Nephron progenitor cell (in vitro differentiated cells): ENCODE results near the gene COL5A1.

Source experiments
- DNase-seq: peaks from one replicate; pipeline ENCODE4 v3.0.0; 2021
- H3K27ac Mint-ChIP-seq: 2 replicates; pipeline ENCODE4 v1.8.0; 2021; ENCODE audit warnings: mild to moderate bottlenecking, moderate library complexity, mixed read lengths
- H3K27me3 Mint-ChIP-seq: 2 replicates; pipeline ENCODE4 v1.8.0; 2021; ENCODE audit warnings: mild to moderate bottlenecking, low read depth, mixed read lengths; ENCODE audit not compliant: poor library complexity
- H3K36me3 Mint-ChIP-seq: 2 replicates; pipeline ENCODE4 v1.8.0; 2021; ENCODE audit warnings: low read depth, mixed read lengths
- H3K4me1 Mint-ChIP-seq: 2 replicates; pipeline ENCODE4 v1.8.0; 2021; ENCODE audit warnings: mixed read lengths
- H3K4me3 Mint-ChIP-seq: 2 replicates; pipeline ENCODE4 v1.8.0; 2021; ENCODE audit warnings: mild to moderate bottlenecking, moderate library complexity, mixed read lengths
- H3K9me3 Mint-ChIP-seq: 2 replicates; pipeline ENCODE4 v1.8.0; 2021; ENCODE audit warnings: mild to moderate bottlenecking, moderate library complexity, mixed read lengths
- CTCF ChIP-seq: fragments of 200-600 bp; sonication (generic); IDR thresholded peaks from 2 replicates; pipeline ENCODE4 v1.5.0; 2021; ENCODE audit warnings: antibody characterized with exemption

Gene COL5A1

GRCh38 chr9:134748591-134748990 lies 107.0 kb downstream of the COL5A1 start:
- peaks cover 19% of the 10 kb centered on the region for H3K36me3 Mint-ChIP-seq
- no peak overlapping the region for H3K27ac Mint-ChIP-seq
- no peak overlapping the region for H3K4me3 Mint-ChIP-seq
- H3K4me1 Mint-ChIP-seq: no peaks in the 10 kb centered on the region
- H3K9me3 Mint-ChIP-seq: no peaks in the 10 kb centered on the region
- no peak for TF ChIP-seq CTCF
- no peaks in the 10 kb centered on the region for H3K27me3 Mint-ChIP-seq
- no peak for DNase-seq

GRCh38 chr9:134750450-134751155 lies 109.0 kb downstream of the COL5A1 start:
- no peak for TF ChIP-seq CTCF
- Mint-ChIP-seq H3K4me3 (no peak overlapping the region), H3K36me3 (peaks cover 19% of the 10 kb centered on the region), H3K27ac (peak overlapping the region; percentile 81), H3K4me1 (no peaks in the 10 kb centered on the region), H3K9me3 (no peaks in the 10 kb centered on the region), H3K27me3 (no peaks in the 10 kb centered on the region)
- no peak for DNase-seq

GRCh38 chr9:134751622-134752021 lies 110.0 kb downstream of the COL5A1 start:
- no peak for TF ChIP-seq CTCF
- Mint-ChIP-seq H3K9me3 (no peaks in the 10 kb centered on the region), H3K4me1 (no peaks in the 10 kb centered on the region), H3K4me3 (no peak overlapping the region), H3K36me3 (peaks cover 19% of the 10 kb centered on the region), H3K27ac (no peak overlapping the region), H3K27me3 (no peaks in the 10 kb centered on the region)
- DNase-seq: no peak

GRCh38 chr9:134752471-134753168 lies 111.0 kb downstream of the COL5A1 start:
- DNase-seq: no peak
- TF ChIP-seq CTCF: no peak
- Mint-ChIP-seq H3K4me3 (no peak overlapping the region), H3K27me3 (no peaks in the 10 kb centered on the region), H3K27ac (no peak overlapping the region), H3K9me3 (no peaks in the 10 kb centered on the region), H3K36me3 (peaks cover 10% of the 10 kb centered on the region), H3K4me1 (no peaks in the 10 kb centered on the region)

GRCh38 chr9:134753191-134753590 lies 111.6 kb downstream of the COL5A1 start:
- Mint-ChIP-seq H3K4me1 (no peaks in the 10 kb centered on the region), H3K4me3 (no peak overlapping the region), H3K27ac (no peak overlapping the region), H3K9me3 (no peaks in the 10 kb centered on the region), H3K36me3 (peaks cover 5% of the 10 kb centered on the region), H3K27me3 (no peaks in the 10 kb centered on the region)
- no peak for DNase-seq
- TF ChIP-seq CTCF: no peak
